GM12878 (cell line): ENCODE measurements around the gene KAZN. TPM values are rescaled to one million over a fixed set of nuclear protein-coding genes. Genes with fewer than 3 reads are reported as not detected.

Source experiments
- ATAC-seq: fragments of 200-7000 bp; cut with Tn5 transposase; 3 replicates; pipeline ENCODE4 v1.9.1; 2020; ENCODE audit warnings: mild to moderate bottlenecking, moderate library complexity
- BruUV-seq: library from RNA; stranded (reverse); fragments of 400-500 nt; replicated peaks from 2 replicates; lab custom pipeline; 2021; lab: Mats Ljungman, UMichigan
- CTCF ChIA-PET: fragments of 300-600 bp; sonication (Branson Sonifier 250); formaldehyde crosslinking; extraction: SDS; loops from one replicate; lab custom pipeline; 2021; ENCODE audit warnings: inconsistent platforms; lab: Yijun Ruan, JAX
- POLR2A ChIA-PET: fragments of 350-600 bp; formaldehyde crosslinking; extraction: SDS; loops from one replicate; lab custom pipeline; 2021; ENCODE audit warnings: inconsistent platforms; lab: Charles Lee
- RAD21 ChIA-PET: fragments of 300-600 bp; sonication (Branson Sonifier 250); formaldehyde crosslinking; loops from one replicate; lab custom pipeline; 2023; ENCODE audit warnings: antibody characterized with exemption; ENCODE audit not compliant: unreplicated experiment; lab: Charles Lee
- SMC1A ChIA-PET: fragments of 300-600 bp; sonication (Branson Sonifier 250); formaldehyde crosslinking; loops from one replicate; lab custom pipeline; 2023; ENCODE audit not compliant: unreplicated experiment, uncharacterized antibody; lab: Charles Lee
- DNase-seq: peaks from one replicate; pipeline ENCODE4 v3.0.0-alpha.2; 2011; ENCODE audit warnings: low read depth, low spot score
- FAIRE-seq: peaks from 3 replicates; lab custom pipeline; 2011; peaks lifted over from hg19 to GRCh38; lab: Jason Lieb, UNC
- H2AFZ ChIP-seq: 2 replicates; pipeline ENCODE4 v1.6.0; 2011; ENCODE audit warnings: low read depth, low read length, control low read depth; ENCODE audit not compliant: control insufficient read depth
- H3K27ac ChIP-seq: 2 replicates; pipeline ENCODE4 v1.5.1; 2011; ENCODE audit warnings: control low read depth; ENCODE audit not compliant: control insufficient read depth, insufficient read depth
- H3K27me3 ChIP-seq, 2 experiments: replicated peaks in 1 of 2; 2 replicates each; pipeline versions ENCODE4 v1.6.0 to v1.6.1; 2011; ENCODE audit warnings: low read length in 1 of 2; ENCODE audit not compliant: control insufficient read depth in 2 of 2, insufficient read depth in 2 of 2
- H3K36me3 ChIP-seq, 2 experiments: 2 replicates each; pipeline ENCODE4 v1.5.1; 2011; ENCODE audit warnings: low read length in 1 of 2; ENCODE audit not compliant: control insufficient read depth in 2 of 2, insufficient read depth in 2 of 2
- H3K4me1 ChIP-seq: 2 replicates; pipeline ENCODE4 v1.6.1; 2011; ENCODE audit warnings: mild to moderate bottlenecking, low read length, moderate library complexity, mixed read lengths; ENCODE audit not compliant: control insufficient read depth, insufficient read depth
- H3K4me2 ChIP-seq: 2 replicates; pipeline ENCODE4 v1.6.0; 2011; ENCODE audit warnings: control low read depth; ENCODE audit not compliant: control insufficient read depth, insufficient read depth
- H3K4me3 ChIP-seq: fragments of 200-600 bp; sonication (generic); 2 replicates; pipeline ENCODE4 v1.5.1; 2016
- H3K79me2 ChIP-seq: 2 replicates; pipeline ENCODE4 v1.6.0; 2011; ENCODE audit warnings: low read length; ENCODE audit not compliant: control insufficient read depth, insufficient read depth
- H3K9ac ChIP-seq: 2 replicates; pipeline ENCODE4 v1.8.0; 2011; ENCODE audit warnings: low read length, control low read depth, mixed read lengths; ENCODE audit not compliant: control insufficient read depth, insufficient read depth
- H3K9me3 ChIP-seq: replicated peaks from 3 replicates; pipeline ENCODE4 v1.5.1; 2011; ENCODE audit warnings: mild to moderate bottlenecking, low read length; ENCODE audit not compliant: control insufficient read depth, insufficient read depth
- H4K20me1 ChIP-seq: 2 replicates; pipeline ENCODE4 v1.6.0; 2011; ENCODE audit not compliant: control insufficient read depth, insufficient read depth
- BCL3 ChIP-seq: IDR thresholded peaks from 2 replicates; pipeline ENCODE4 v1.6.1; 2011; ENCODE audit warnings: borderline replicate concordance, low read depth, mild to moderate bottlenecking, moderate library complexity, low read length; ENCODE audit not compliant: insufficient read depth, poor library complexity, severe bottlenecking
- CBFB ChIP-seq: IDR thresholded peaks from 2 replicates; pipeline ENCODE4 v1.6.1; 2016; ENCODE audit warnings: antibody characterized with exemption, low read depth
- EP300 ChIP-seq, 2 experiments: fragments of 150-350 bp in 1 of 2; IDR thresholded peaks; 2 replicates each; pipeline ENCODE4 v1.6.1; 2011 to 2012; ENCODE audit warnings: low read depth in 2 of 2, low read length in 2 of 2, borderline replicate concordance in 1 of 2, improper control_type of control experiment in 1 of 2, inconsistent platforms in 1 of 2; ENCODE audit not compliant: control insufficient read depth in 1 of 2
- FOXK2 ChIP-seq: fragments of 450-650 bp; IDR thresholded peaks from 2 replicates; pipeline ENCODE4 v1.6.1; 2017; ENCODE audit warnings: mild to moderate bottlenecking, moderate library complexity
- IKZF1 ChIP-seq: fragments of 450-650 bp; conservative IDR thresholded peaks from 2 replicates; pipeline ENCODE4 v1.6.1; 2017; ENCODE audit warnings: antibody characterized with exemption, mild to moderate bottlenecking
- IKZF2 ChIP-seq, 2 experiments: fragments of 450-650 bp; IDR thresholded peaks; 2 replicates each; pipeline ENCODE4 v1.6.1; 2017; ENCODE audit warnings: mild to moderate bottlenecking in 2 of 2, moderate library complexity in 2 of 2
- KLF5 ChIP-seq: fragments of 450-650 bp; IDR thresholded peaks from 2 replicates; pipeline ENCODE4 v1.6.1; 2014; ENCODE audit warnings: mild to moderate bottlenecking; ENCODE audit not compliant: partially characterized antibody
- MAX ChIP-seq: IDR thresholded peaks from 2 replicates; pipeline ENCODE4 v1.6.1; 2012; ENCODE audit warnings: low read depth, low read length, improper control_type of control experiment
- PML ChIP-seq: IDR thresholded peaks from 2 replicates; pipeline ENCODE4 v1.6.1; 2012; ENCODE audit warnings: low read length, inconsistent platforms
- STAT1 ChIP-seq: fragments of 450-650 bp; conservative IDR thresholded peaks from 2 replicates; pipeline ENCODE4 v1.6.1; 2014; ENCODE audit warnings: antibody characterized with exemption, mild to moderate bottlenecking
- SUZ12 ChIP-seq: fragments of 200-600 bp; sonication (generic); IDR thresholded peaks from one replicate; pipeline ENCODE4 v1.6.1; 2018; ENCODE audit warnings: antibody characterized with exemption, mild to moderate bottlenecking; ENCODE audit not compliant: unreplicated experiment
- USF2 ChIP-seq: IDR thresholded peaks from 2 replicates; pipeline ENCODE4 v1.6.1; 2011; ENCODE audit warnings: low read depth, low read length, improper control_type of control experiment, borderline replicate concordance
- ZNF592 ChIP-seq: fragments of 450-650 bp; IDR thresholded peaks from 2 replicates; pipeline ENCODE4 v1.6.1; 2017; ENCODE audit warnings: mild to moderate bottlenecking, moderate library complexity
- WGBS: methylation state at CpG from one replicate; pipeline ENCODE4 v1.1.6; 2016; ENCODE audit warnings: low lambda C conversion rate; ENCODE audit not compliant: insufficient replicate concordance, insufficient coverage; ENCODE audit errors: missing lambda C conversion rate; 5-methylcytosine and 5-hydroxymethylcytosine counted together
- in situ Hi-C: fragments of 300-500 bp; cut with MboI; formaldehyde crosslinking; loops from 9 replicates; pipeline ENCODE4 v1.14.3; 2018; ENCODE audit warnings: mixed read lengths
- intact Hi-C: fragments of 100-400 bp; cut with micrococcal nuclease; formaldehyde crosslinking; loops from one replicate; pipeline ENCODE4 v1.14.2; 2022; ENCODE audit not compliant: unreplicated experiment
- polyA plus RNA-seq, 11 experiments: library from polyadenylated mRNA; depleted of rRNA in 4 of 11; unstranded in 6 of 11; stranded (reverse) in 5 of 11; fragments of >200 nt; fragmentation: Nextera tagmentation in 4 of 11; fragmentation: Illumina TruSeq in 1 of 11; extraction: Ambion mirVana in 4 of 11; extraction: Trizol in 1 of 11; gene quantifications; 1 replicate in 1 of 11; 2 replicates in 10 of 11; pipeline versions ENCODE4 v1.2.1 to v1.2.3, GENCODE V29; 2011 to 2016; ENCODE audit warnings: inconsistent platforms in 2 of 11, missing spikeins in 2 of 11, low read depth in 1 of 11
- total RNA-seq, 4 experiments: library from RNA; depleted of rRNA in 3 of 4; stranded (reverse); fragments of >200 nt in 3 of 4; fragmentation: Illumina TruSeq in 1 of 4; extraction: Trizol in 1 of 4; gene quantifications; 2 replicates each; pipeline versions ENCODE4 v1.2.1 to v1.2.3, GENCODE V29; 2013 to 2021

KAZN gene
- total and polyA plus RNA-seq, 10 of the 15 experiments (the other 5 are each of a cell fraction or from before 2014, with no cell fraction given): 0.72 to 4.0 (median 1.2) TPM

GRCh38 chr1:14710331-14710730 is 111.8 kb downstream of the KAZN start (continued):
- TF ChIP-seq SUZ12 (no peak), IKZF1 (no peak)

- ChIA-PET SMC1A (no interaction called here), RAD21 (interaction anchor here (0.5 kb wide), 1 partner anchor 112 kb away, joined by 3 read pairs; no protein-coding TSS in a partner anchor), CTCF (interaction anchor here (1.5 kb wide), 1 partner anchor 104 kb away, joined by 6 read pairs; no protein-coding TSS in a partner anchor), POLR2A (no interaction called here)
- H3K36me3 ChIP-seq: no peaks in the 10 kb centered on the region
- no peak for ATAC-seq
- H3K4me2 ChIP-seq: no peak overlapping the region
- no peak overlapping the region for H3K4me3 ChIP-seq
- no peak for DNase-seq
- no peaks in the 10 kb centered on the region for H4K20me1 ChIP-seq
- in situ Hi-C loops (no loop called here), intact Hi-C loops (no loop called here)
- H3K4me1 ChIP-seq: no peaks in the 10 kb centered on the region
- no TSS peak for BruUV-seq
- no peak overlapping the region for H2AFZ ChIP-seq
- H3K79me2 ChIP-seq: no peaks in the 10 kb centered on the region
- WGBS: 5% methylated on average over 2 of the region's 2 CpGs
- no peaks in the 10 kb centered on the region for H3K27me3 ChIP-seq
- H3K27ac ChIP-seq: no peak overlapping the region
- H3K9me3 ChIP-seq: no peaks in the 10 kb centered on the region; the same call in 2 of the 3 replicates
- no peak overlapping the region for H3K9ac ChIP-seq
- FAIRE-seq: no peak
- TF ChIP-seq STAT1 (no peak), EP300 (IDR thresholded peaks at IDR 0.05; ENCODE audit: borderline replicate concordance in 1 of 2, control insufficient read depth in 1 of 2, low read depth in 2 of 2, low read length in 2 of 2) (no peak), MAX (no peak), PML (no peak), BCL3 (no peak), CBFB (no peak), KLF5 (no peak), IKZF1 (no peak), ZNF592 (no peak), USF2 (no peak), FOXK2 (no peak), IKZF2 (IDR thresholded peaks at IDR 0.05) (no peak)
- TF ChIP-seq, all 136 proteins: peak for 0
Observed at GRCh38 chr1:14712136-14712535, 113.7 kb downstream of the KAZN start.
